IPS-18c (cell line): ENCODE measurements around the gene SPATA21.
"Not testable (repeated sequence)": the region's sequence is repeated elsewhere in the genome, so short reads cannot be mapped to it uniquely, and the experiment has no call there.

Experiments
- H3K4me3 ChIP-seq: 2 replicates; pipeline ENCODE4 v1.7.0; 2013; ENCODE audit warnings: low read depth, mild to moderate bottlenecking, low read length, moderate library complexity; ENCODE audit not compliant: insufficient read depth
- H3K9me3 ChIP-seq: one replicate; pipeline ENCODE4 v1.6.1; 2013; ENCODE audit warnings: mild to moderate bottlenecking, low read length, moderate library complexity; ENCODE audit not compliant: control insufficient read depth, insufficient read depth

Gene SPATA21

GRCh38 chr1:16458831-16459230 is 21.6 kb upstream of the SPATA21 start:
- Histone ChIP-seq H3K9me3 (no peaks in the 10 kb centered on the region), H3K4me3 (no peak overlapping the region)

- not testable (repeated sequence) for H3K4me3 ChIP-seq, H3K9me3 ChIP-seq
Measured at GRCh38 chr1:16456151-16456550, 18.9 kb upstream of the SPATA21 start.

GRCh38 chr1:16454909-16455308 is 17.7 kb upstream of the SPATA21 start:
- not testable (repeated sequence) for H3K4me3 ChIP-seq, H3K9me3 ChIP-seq

- Histone ChIP-seq H3K4me3 (no peak overlapping the region), H3K9me3 (no peaks in the 10 kb centered on the region)
Measured at GRCh38 chr1:16451841-16452528, 14.8 kb upstream of the SPATA21 start.

GRCh38 chr1:16450863-16451481 is 13.7 kb upstream of the SPATA21 start:
- Histone ChIP-seq H3K4me3 (no peak overlapping the region), H3K9me3 (no peaks in the 10 kb centered on the region)

- no peak overlapping the region for H3K4me3 ChIP-seq
- no peaks in the 10 kb centered on the region for H3K9me3 ChIP-seq
Measured at GRCh38 chr1:16449666-16450065, 12.4 kb upstream of the SPATA21 start.

GRCh38 chr1:16449065-16449464 is 11.8 kb upstream of the SPATA21 start:
- no peak overlapping the region for H3K4me3 ChIP-seq
- H3K9me3 ChIP-seq = no peaks in the 10 kb centered on the region

- Histone ChIP-seq H3K4me3 (no peak overlapping the region), H3K9me3 (no peaks in the 10 kb centered on the region)
Measured at GRCh38 chr1:16447641-16448040, 10.4 kb upstream of the SPATA21 start.

- no peaks in the 10 kb centered on the region for H3K9me3 ChIP-seq
Measured at GRCh38 chr1:16446116-16446515, 8.9 kb upstream of the SPATA21 start.

GRCh38 chr1:16445052-16445451 is 7.8 kb upstream of the SPATA21 start:
- Histone ChIP-seq H3K4me3 (no peak overlapping the region), H3K9me3 (no peaks in the 10 kb centered on the region)

More at GRCh38 chr1:16446116-16446515, 8.9 kb upstream of the SPATA21 start:
- no peak overlapping the region for H3K4me3 ChIP-seq

GRCh38 chr1:16443975-16444770 is 6.9 kb upstream of the SPATA21 start:
- Histone ChIP-seq H3K9me3 (no peaks in the 10 kb centered on the region), H3K4me3 (no peak overlapping the region)

GRCh38 chr1:16442941-16443340 is 5.7 kb upstream of the SPATA21 start:
- no peaks in the 10 kb centered on the region for H3K9me3 ChIP-seq
- no peak overlapping the region for H3K4me3 ChIP-seq

- H3K9me3 ChIP-seq = no peaks in the 10 kb centered on the region
- H3K4me3 ChIP-seq = no peak overlapping the region
Measured at GRCh38 chr1:16442265-16442664, 5.0 kb upstream of the SPATA21 start.

GRCh38 chr1:16441282-16441665 is 4.0 kb upstream of the SPATA21 start:
- H3K9me3 ChIP-seq = no peaks in the 10 kb centered on the region
- H3K4me3 ChIP-seq = peak overlapping the region; percentile 98

- Histone ChIP-seq H3K4me3 (peak within 1 kb of the TSS; percentile 98), H3K9me3 (no peaks in the 10 kb centered on the region)
Measured at GRCh38 chr1:16440470-16441281, 3.5 kb upstream of the SPATA21 start, which contains the start of gene NECAP2. NECAP2 (plus strand) TSS chr1:16440724; CDS start chr1:16440762, 38 bp downstream.

- Histone ChIP-seq H3K4me3 (peak overlapping the region; percentile 98; the same call in 1 of the 2 replicates), H3K9me3 (no peaks in the 10 kb centered on the region)
Measured at GRCh38 chr1:16440131-16440469, 2.9 kb upstream of the SPATA21 start.

GRCh38 chr1:16438924-16439323 is 1.7 kb upstream of the SPATA21 start:
- no peaks in the 10 kb centered on the region for H3K9me3 ChIP-seq

More at GRCh38 chr1:16438924-16439323, 1.7 kb upstream of the SPATA21 start:
- H3K4me3 ChIP-seq = no peak overlapping the region
